A549 treated with AZD2906 at 1 μM for 4 hours (cell line): Measurements from ENCODE around the gene URB2. TPM values are rescaled to one million over a fixed set of nuclear protein-coding genes. Genes with fewer than 3 reads are reported as not detected.

Source experiments
- total RNA-seq: library from RNA; stranded (reverse); fragments of 200-300 nt; extraction: Qiagen RNA extraction; gene quantifications from 5 replicates; pipeline ENCODE4 v1.2.3, GENCODE V29; 2022

The URB2 gene
- 13.7 to 15.2 TPM (median 14.4 TPM) in 5 replicates for total RNA-seq

GRCh38 chr1:229625915-229626831, at the start of gene URB2, which contains the start of gene TAF5L:
URB2 (plus strand) TSS chr1:229626247; CDS start chr1:229627634, 1,387 bp downstream.
TAF5L (minus strand) TSS chr1:229626122; CDS start chr1:229614482, 11,640 bp downstream.

Other genes with a start within 250 kb of the URB2 start
- 0.14 to 0.16 TPM (median 0.15 TPM) in 4 of 5 replicates, not detected in the other for gene ACTA1, start 192.2 kb upstream of the URB2 start, total RNA-seq
- 19.4 to 22.3 TPM (median 21.7 TPM) in 5 replicates for gene NUP133, start 117.9 kb upstream of the URB2 start, total RNA-seq
- 16.7 to 21.5 TPM (median 21.3 TPM) in 5 replicates for gene ABCB10, start 67.5 kb upstream of the URB2 start, total RNA-seq
- gene TAF5L, start 125 bp upstream of the URB2 start, total RNA-seq, result 22.7 to 25.2 TPM (median 23.9 TPM) in 5 replicates